ENCODE measurements around the gene ZNF558.
A peak's percentile ranks its signal among the peaks of the same experiment; 100 is the strongest.

The ZNF558 gene

DNA sequence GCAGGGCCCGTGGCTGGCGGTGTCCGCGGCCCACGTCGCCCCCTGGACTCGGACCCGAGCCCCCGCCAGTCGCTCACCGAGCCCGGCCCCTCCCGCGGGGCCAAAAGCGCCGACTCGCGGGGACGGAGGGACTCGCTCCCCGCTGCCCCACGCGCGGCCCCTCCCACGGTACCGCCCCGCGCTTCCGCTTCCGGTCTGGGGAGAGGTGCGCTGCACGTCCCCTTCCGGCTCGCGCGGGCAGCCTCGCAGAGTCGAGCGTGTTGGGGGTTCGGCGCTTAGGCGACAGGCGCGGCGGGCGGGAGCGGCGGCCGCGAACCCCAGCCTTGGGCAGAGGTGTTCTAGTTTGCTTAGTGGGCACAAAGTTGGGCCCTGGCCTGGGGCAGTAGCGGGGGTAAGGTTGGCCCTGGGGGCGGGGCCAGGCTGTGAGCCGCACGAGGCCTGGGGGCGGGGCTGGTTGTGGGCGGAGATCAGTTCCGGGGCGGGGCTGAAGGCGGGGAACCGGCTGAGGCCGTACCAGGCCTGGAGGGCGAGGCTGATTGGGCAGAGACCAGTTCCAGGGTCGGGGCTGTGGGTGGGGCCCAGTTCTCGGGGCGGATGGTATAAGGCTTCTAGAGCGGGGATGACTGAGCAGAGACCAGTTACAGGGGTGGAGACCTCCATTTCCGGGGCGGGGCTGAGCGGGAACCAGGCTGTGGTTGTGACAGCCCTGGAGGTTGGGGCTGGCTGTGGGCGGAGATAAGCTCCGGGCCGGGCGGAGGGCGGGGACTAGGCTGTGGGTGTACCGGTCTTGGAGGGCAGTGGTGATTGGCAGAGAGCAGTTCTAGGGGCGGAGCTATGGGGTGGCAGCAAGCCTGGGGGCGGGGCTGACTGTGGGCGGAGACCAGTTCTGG lies at the start of gene ZNF558, which contains the start of gene MBD3L1:
ZNF558 (minus strand) TSS at position 173 of the 890 bp plus-strand sequence. CDS start 9,645 bp downstream, outside the sequence.
MBD3L1 (plus strand) TSS at position 246 of the 890 bp plus-strand sequence. CDS start 10,302 bp downstream, outside the sequence.
- Mint-ChIP-seq H3K9me3 (no peaks in the 10 kb centered on the region), H3K27ac (peak within 1 kb of the TSS; percentile 94), H3K4me3 (peak within 1 kb of the TSS; percentile 79), H3K4me1 (peaks cover 5% of the 10 kb centered on the region), H3K36me3 (peaks cover 33% of the 10 kb centered on the region)
- DNase-seq (ENCODE audit: low spot score in 2 of 2) (peak; percentile 97 to 99), ATAC-seq (peak; percentile 93)

DNA sequence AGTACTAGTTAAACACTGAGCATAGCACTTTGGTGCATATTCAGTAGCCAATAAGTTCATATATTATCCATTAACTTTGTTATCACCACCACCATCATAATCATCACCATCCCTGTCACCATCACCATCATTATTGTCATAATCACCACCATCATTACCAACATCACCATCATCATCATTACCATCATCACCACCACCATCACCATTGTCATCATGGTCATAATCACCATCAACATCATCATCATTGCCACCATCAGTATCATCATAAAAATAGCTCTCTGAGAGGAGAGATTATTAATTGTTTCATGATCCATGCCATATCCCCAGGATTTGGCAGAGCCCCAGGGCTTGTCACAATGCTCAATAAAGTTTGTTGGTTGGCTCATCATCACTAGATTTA lies 49.4 kb upstream of the ZNF558 start:
- no peaks in the 10 kb centered on the region for H3K36me3 Mint-ChIP-seq
- H3K27ac Mint-ChIP-seq, result no peak overlapping the region
- H3K4me1 Mint-ChIP-seq, result no peaks in the 10 kb centered on the region
- ATAC-seq (no peak), DNase-seq (ENCODE audit: low spot score in 2 of 2) (no peak)
- peaks cover 4% of the 10 kb centered on the region for H3K9me3 Mint-ChIP-seq
- H3K4me3 Mint-ChIP-seq, result no peak overlapping the region

DNA sequence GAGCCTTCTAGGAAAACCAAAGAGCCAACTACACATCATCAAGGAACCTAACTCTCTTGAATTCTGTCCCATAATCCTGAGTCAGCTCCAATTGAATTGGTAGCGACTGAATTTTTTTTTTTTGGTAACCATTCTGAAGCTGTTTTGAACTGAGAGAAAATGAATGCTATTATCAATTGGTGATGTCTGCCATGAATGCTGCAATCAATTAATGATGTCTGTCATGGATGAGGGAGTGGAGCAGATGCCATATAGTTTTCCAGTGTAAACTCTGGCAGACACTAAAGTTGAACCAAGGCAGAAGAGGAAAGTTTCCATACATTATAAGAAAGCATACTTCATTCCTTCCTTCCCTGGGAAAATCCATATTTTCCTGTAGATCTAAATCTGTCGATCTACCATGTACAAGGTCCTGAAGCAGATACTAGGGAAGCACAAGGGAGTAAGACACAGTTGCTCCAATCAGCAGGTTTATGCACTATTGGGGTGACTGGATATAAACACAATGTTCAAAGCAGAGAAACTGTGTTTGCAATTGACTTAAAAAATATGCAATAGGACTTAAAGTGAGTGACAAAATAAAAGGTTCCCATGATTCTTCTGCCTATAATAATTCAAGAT lies 48.9 kb upstream of the ZNF558 start:
- DNase-seq (ENCODE audit: low spot score in 2 of 2) (no peak), ATAC-seq (no peak)
- Mint-ChIP-seq H3K4me3 (no peak overlapping the region), H3K4me1 (no peaks in the 10 kb centered on the region), H3K27ac (no peak overlapping the region), H3K9me3 (peaks cover 4% of the 10 kb centered on the region), H3K36me3 (no peaks in the 10 kb centered on the region)

DNA sequence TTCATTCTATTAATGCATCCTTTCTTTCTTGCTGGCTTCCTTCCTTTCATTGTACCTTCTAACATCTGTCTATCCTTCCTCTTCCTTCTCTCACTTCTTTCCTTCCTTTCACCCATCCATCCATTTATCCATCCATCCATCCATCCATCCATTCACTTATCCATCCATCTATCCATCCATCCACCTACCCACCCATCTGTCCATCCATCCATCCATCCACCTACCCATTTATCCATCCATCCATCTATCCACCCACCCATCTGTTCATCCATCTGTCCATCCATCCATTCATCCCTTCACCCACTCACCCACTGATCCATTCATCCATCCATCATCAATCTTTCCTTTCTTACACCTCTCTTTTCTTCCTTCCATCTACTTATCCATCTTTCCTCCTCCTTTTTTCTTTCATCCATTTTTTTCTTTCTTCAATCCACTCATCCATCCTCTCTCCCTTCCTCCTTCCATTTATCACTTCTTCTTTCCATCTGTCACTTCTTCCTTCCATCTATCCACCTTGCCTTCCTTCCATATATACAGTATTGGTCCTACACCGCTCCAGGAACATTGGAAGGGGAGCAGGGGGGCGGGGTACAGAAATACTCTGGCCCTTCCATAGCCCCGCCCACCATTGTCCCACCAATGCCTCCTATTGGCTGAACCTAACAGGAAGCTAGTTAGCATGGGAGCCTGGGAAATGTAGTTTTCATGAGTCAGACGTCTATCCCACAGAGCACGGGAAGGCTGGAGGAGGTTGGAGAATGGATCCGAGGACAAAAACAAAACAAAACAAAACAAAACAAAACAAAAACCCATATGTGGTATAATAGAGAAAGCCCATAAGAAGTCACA lies 46.0 kb upstream of the ZNF558 start:
- Mint-ChIP-seq H3K36me3 (no peaks in the 10 kb centered on the region), H3K4me3 (no peak overlapping the region), H3K9me3 (peaks cover 4% of the 10 kb centered on the region), H3K4me1 (no peaks in the 10 kb centered on the region), H3K27ac (no peak overlapping the region)
- no peak for DNase-seq (ENCODE audit: low spot score in 2 of 2)
- no peak for ATAC-seq

DNA sequence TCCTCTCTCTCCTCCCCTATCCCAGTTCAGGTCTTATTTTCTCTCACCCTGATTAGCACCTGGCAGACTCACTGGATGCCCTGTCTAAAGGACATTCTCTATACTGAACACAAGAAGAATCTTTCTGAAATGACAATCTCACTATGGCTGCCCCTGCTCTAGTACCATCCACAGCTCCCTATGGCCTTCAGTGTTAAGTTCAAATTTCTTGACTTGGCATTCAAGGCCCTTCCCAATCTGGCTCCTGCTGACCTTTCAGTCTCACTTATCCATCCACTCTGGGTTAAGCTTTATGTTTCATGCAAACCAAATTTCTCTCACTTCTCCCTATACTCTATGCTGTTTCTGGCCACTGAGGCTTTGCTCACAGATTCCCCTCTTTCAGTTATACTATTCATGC lies 34.2 kb upstream of the ZNF558 start:
- DNase-seq (ENCODE audit: low spot score in 2 of 2) (no peak), ATAC-seq (no peak)
- Mint-ChIP-seq H3K27ac (no peak overlapping the region), H3K36me3 (no peaks in the 10 kb centered on the region), H3K4me3 (no peak overlapping the region), H3K4me1 (no peaks in the 10 kb centered on the region), H3K9me3 (no peaks in the 10 kb centered on the region)

DNA sequence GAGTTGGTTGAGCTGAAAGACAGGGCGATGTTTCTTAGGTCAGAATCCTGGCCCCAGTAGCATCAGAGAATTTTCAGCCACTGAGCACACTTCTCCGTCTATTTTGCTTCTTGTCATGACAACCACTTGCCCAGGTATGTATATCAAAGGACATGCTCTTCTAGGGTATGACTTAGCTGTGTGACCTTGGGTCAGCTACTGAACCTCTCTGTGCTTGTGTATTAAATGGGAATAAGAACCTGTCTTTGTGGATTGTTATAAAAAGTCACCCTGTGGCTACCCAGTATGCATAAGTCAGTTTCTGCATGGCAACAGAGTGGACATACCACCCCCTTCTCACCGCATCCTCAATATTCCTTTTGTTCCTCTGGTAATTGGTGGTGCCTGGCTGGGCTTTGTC lies 26.2 kb upstream of the ZNF558 start:
- ATAC-seq (no peak), DNase-seq (ENCODE audit: low spot score in 2 of 2) (no peak)
- Mint-ChIP-seq H3K4me1 (no peaks in the 10 kb centered on the region), H3K4me3 (no peak overlapping the region), H3K9me3 (no peaks in the 10 kb centered on the region), H3K36me3 (no peaks in the 10 kb centered on the region), H3K27ac (no peak overlapping the region)

DNA sequence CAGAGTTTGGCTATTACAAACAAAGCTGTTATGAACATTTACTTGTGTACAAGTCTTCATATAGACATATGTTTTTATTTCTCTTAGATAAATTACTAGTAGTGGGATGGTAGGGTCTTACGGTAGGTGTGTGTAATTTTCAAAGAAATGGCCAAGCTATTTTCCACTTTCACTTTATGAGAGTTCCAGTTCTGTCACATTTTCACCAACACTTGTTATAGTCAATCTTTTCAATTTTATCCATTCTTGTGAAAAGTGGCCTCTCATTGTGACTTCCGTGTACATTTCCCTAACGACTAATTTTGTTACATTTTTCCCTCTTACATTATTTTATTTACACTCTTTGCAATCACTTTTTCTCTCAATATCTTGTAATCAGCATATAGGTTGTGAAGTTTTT lies 18.4 kb upstream of the ZNF558 start:
- H3K4me1 Mint-ChIP-seq, result no peaks in the 10 kb centered on the region
- H3K36me3 Mint-ChIP-seq, result no peaks in the 10 kb centered on the region
- H3K27ac Mint-ChIP-seq, result no peak overlapping the region
- no peak for ATAC-seq
- H3K9me3 Mint-ChIP-seq, result peaks cover 3% of the 10 kb centered on the region
- DNase-seq (ENCODE audit: low spot score in 2 of 2), result no peak
- no peak overlapping the region for H3K4me3 Mint-ChIP-seq

DNA sequence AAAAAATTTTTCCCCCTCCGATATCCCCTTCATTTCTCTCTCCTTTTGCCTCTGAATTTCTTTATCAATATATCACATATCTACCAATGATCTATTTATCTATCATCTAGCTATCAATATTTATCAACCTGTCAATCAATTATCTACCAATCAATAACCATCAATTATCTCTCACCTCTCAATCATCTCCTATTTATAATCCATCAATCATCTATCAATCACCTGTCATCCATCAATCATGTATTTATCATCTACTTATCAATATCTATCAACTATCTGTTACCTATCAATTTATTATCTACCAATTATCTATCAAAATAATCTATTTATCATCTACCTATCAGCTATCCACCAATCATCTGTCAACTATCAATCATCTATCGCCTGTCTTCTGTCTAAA lies 17.1 kb upstream of the ZNF558 start:
- Mint-ChIP-seq H3K4me3 (no peak overlapping the region), H3K36me3 (no peaks in the 10 kb centered on the region), H3K4me1 (no peaks in the 10 kb centered on the region), H3K27ac (no peak overlapping the region), H3K9me3 (peaks cover 3% of the 10 kb centered on the region)
- DNase-seq (ENCODE audit: low spot score in 2 of 2) (no peak), ATAC-seq (no peak)

DNA sequence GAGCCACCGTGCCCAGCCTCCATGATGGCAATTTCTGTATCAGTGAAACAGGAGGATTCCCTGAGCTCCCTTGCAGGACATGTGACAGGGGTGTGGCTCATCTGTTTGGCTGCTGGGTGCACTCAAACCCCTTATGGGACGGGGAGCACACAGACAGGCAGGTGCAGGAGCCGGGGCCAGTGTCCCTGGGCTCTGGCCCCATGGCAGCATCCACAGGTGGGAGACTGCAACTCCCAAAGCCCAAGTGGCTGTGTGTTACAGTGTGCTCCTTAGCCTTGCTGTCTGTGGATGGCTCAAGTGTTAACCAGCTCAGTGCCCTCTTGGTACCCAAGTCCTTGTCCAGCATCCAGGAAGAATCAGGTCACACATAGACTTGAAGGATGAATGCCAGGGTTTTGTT lies 14.7 kb upstream of the ZNF558 start:
- no peak for ATAC-seq
- no peak overlapping the region for H3K27ac Mint-ChIP-seq

DNA sequence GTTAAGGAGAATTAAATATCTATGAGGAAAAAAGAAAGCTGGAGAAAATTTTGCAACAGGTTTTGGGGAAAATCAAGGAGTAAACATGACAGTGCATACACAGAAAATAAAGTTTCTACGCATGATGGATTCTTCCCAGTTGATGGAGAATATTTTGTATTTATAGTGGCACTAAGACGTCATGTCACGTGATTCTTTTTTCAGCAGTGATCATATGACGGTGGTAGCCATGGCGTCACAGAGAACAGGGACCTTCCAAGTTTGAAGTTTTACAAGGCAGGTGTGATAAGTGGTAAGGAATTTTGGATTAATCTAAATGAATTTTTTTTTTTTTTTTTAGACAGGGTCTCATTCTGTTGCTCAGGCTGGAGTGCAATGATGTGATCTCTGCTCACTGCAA lies 8.6 kb upstream of the ZNF558 start:
- no peak overlapping the region for H3K27ac Mint-ChIP-seq
- no peaks in the 10 kb centered on the region for H3K4me1 Mint-ChIP-seq
- H3K9me3 Mint-ChIP-seq, result no peaks in the 10 kb centered on the region
- H3K4me3 Mint-ChIP-seq, result no peak overlapping the region
- ATAC-seq (no peak), DNase-seq (ENCODE audit: low spot score in 2 of 2) (no peak)
- no peaks in the 10 kb centered on the region for H3K36me3 Mint-ChIP-seq

More for the DNA sequence above, 14.7 kb upstream of the ZNF558 start:
- Mint-ChIP-seq H3K36me3 (no peaks in the 10 kb centered on the region), H3K4me3 (no peak overlapping the region), H3K9me3 (peaks cover 3% of the 10 kb centered on the region), H3K4me1 (no peaks in the 10 kb centered on the region)
- DNase-seq (ENCODE audit: low spot score in 2 of 2), result no peak

DNA sequence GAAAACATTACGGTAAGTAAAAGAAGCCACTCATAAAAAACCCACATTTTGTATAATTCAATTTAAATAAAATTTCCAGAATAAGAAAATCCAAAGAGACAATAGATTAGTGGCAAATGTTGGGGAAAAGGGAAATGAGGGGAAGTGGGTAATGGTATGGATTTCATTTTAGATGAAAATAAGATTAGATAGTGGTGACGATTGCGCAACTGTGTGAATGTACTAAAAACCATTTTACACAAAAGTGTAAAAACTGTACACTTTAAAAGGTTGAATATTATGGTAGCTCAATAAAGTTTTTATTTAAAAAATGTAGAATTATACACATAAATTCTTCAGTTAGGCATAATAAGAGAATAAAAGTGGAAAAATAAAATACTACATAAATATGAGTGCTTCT lies 3.8 kb upstream of the ZNF558 start:
- Mint-ChIP-seq H3K36me3 (peaks cover 9% of the 10 kb centered on the region), H3K27ac (no peak overlapping the region), H3K4me1 (peaks cover 5% of the 10 kb centered on the region), H3K9me3 (no peaks in the 10 kb centered on the region), H3K4me3 (no peak overlapping the region)
- ATAC-seq (no peak), DNase-seq (ENCODE audit: low spot score in 2 of 2) (no peak)

DNA sequence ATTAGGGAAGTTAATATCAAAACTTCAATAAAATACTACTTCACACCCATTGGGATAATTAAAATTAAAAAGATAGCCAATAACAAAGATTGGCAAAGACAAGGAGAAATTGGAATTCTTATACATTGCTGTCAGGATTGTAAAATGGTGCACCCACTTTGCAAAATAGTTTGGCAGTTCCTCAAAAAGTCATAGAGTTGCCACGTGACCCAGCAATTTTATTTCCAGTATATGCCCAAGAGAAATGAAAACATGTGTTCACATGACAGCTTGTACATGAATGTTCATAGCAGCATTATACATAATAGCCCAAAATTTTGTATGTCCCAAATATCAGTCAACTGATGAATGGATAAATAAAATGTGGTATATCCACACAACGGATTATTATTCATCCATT lies 3.3 kb upstream of the ZNF558 start:
- ATAC-seq (no peak), DNase-seq (ENCODE audit: low spot score in 2 of 2) (no peak)
- Mint-ChIP-seq H3K27ac (no peak overlapping the region), H3K4me3 (no peak overlapping the region), H3K9me3 (no peaks in the 10 kb centered on the region), H3K4me1 (peaks cover 5% of the 10 kb centered on the region), H3K36me3 (peaks cover 12% of the 10 kb centered on the region)

DNA sequence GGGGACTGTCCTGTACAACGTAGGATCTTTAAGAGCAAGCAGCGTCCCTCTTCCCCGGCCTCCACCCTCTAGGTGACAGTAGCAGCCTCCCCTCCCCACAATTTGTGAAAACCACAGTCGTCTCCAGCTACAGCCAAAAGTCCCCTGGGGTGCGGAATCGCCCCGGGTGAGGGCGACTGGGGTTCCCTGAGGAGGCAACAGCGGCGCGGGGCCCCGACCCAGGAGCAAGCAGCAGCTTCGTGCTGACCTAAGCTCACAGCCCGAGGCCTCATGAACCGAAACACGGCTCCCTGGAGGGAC lies 322 bp downstream of the ZNF558 start:
- ATAC-seq (peak; percentile 33), DNase-seq (ENCODE audit: low spot score in 2 of 2) (no peak)
- Mint-ChIP-seq H3K27ac (peak overlapping the region; percentile 94), H3K36me3 (peaks cover 33% of the 10 kb centered on the region), H3K4me1 (peaks cover 5% of the 10 kb centered on the region), H3K9me3 (no peaks in the 10 kb centered on the region), H3K4me3 (peak overlapping the region; percentile 79)

DNA sequence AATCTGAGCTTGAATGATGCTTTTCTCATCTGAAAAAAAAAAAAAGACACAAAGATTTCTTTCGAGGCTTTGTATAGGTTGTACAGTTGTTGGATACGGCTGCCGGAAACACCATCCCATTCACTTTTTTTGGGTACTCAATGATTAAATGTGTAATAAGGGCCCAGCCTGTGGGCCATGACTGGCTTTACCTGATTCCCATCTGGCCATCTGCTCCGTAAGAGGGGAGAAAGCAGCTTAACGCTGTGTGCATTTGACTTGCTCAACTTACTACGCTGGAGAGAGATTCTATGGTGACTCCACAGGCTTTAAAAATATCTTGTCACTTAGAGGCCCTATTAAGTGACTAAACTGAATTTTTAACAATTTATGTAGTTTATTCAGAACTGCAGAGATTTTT lies 731 bp downstream of the ZNF558 start:
- Mint-ChIP-seq H3K4me1 (peaks cover 5% of the 10 kb centered on the region), H3K4me3 (peak overlapping the region; percentile 79), H3K27ac (peak overlapping the region; percentile 94), H3K9me3 (no peaks in the 10 kb centered on the region), H3K36me3 (peaks cover 33% of the 10 kb centered on the region)
- no peak for ATAC-seq
- no peak for DNase-seq (ENCODE audit: low spot score in 2 of 2)

DNA sequence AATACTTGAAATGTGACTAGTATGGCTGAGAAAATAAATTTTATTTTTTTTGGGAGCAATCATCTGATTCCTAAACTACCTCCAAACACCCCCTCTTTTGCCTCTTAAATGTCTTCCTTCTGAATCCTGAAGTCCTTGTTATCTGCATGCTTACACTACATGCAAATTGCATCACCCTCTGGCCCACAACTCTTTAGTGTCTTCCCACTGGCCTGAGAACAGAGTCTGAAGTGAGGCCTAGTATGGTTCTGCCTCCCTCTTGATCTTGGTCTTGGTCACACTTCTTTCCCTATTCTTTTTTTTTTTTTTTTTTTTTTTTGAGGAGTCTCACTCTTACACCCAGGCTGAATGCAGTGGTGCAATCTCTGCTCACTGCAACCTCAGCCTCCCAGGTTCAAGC lies 4.8 kb downstream of the ZNF558 start:
- Mint-ChIP-seq H3K36me3 (peaks cover 62% of the 10 kb centered on the region), H3K4me1 (peaks cover 23% of the 10 kb centered on the region), H3K4me3 (no peak overlapping the region), H3K9me3 (no peaks in the 10 kb centered on the region), H3K27ac (no peak overlapping the region)
- DNase-seq (ENCODE audit: low spot score in 2 of 2) (no peak), ATAC-seq (no peak)
